ENCODE data around the gene DSCAML1.

The DSCAML1 gene

DNA sequence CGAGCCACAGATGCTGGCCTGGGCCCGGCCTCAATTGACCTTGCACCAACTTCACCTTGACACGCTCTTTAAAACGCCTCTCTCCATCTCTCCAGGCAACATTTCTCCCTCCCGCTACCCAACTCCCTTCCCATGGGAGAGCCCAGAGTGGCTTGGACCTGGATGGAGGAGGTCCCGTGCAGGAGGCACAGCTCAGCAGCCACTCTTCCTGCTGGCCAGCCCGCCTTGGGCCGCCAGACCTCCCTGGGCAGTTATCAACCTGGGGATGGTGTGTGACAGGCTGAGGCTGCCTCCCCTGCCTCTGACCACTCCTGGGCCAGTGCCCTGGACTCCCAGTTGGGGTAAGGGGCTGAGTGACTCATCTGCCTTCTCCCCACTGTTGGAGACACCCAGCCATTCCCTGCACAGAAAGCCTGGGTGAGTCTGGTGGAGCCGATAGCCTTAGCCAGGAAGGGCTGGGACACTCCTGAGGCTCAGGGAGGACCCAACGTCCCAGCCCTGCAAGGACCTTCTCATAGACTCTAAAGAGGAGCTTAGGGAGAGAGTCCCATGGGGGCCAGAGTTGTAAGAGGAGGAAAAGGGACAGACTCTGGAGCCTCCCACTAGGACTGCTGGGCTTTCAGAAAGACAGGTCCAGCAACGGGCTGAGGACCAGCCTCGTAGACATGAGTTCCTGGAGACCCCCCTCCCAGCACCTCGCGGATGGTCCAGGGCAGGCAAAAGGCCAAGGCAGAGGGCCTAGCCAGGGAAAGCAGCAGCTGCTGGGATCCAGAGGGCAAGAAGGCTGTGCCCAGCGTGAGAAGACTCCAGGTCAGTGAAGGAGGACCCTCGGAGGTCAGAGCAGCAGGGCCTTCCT, 337.7 kb downstream of the DSCAML1 start:
- no peak overlapping the region; the same call in 1 of the 2 replicates for H3K4me3 ChIP-seq (ENCODE audit: low read length)
- no peaks in the 10 kb centered on the region for H4K20me1 ChIP-seq (ENCODE audit: insufficient read depth, low read length)

DNA sequence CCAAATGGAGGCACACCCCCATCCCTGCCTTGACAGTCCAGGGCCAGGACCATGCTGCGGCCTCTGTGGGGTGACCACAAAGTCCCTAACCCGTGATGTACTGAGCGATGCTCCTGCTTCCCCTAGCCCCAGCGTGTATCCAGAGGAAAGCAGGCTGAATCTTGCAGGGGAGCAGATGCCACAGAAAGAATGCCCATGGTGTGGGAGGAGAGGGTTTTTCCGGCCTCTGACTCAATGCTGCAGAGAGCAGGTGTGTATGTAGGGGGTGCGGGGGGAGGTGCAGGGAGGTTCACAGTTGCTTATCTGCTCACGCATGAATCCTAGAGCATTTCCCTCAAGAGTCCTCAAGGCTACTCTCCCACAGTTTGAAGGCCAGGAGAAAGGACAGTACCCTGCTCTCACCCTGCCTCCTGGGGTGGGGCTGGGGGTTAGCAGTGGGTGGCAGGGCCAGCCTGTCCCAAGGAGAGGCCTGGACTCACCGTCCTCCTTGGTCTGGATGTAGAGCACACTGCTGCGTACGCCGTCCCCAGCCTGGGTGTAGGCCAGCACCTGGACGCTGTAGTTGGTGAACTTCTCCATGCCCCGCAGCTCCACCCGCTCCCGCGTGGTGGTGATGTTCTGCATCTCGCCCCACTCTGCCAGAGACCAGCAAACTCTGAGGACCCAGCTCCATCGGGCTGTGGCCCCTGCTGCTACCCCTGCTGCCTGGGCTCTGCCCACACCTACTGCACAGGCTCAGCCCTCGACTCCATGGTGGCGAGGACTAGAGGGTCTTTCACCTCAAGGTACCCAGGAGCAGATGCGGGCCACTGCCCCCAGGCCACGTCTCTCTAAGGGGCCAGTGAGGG, 338.5 kb downstream of the DSCAML1 start:
- H3K4me1 ChIP-seq (ENCODE audit: low read length): peaks cover 86% of the 10 kb centered on the region
- H2AFZ ChIP-seq (ENCODE audit: low read depth, low read length): no peak overlapping the region
- H3K4me3 ChIP-seq (ENCODE audit: low read length): peak overlapping the region; percentile 67
- no peaks in the 10 kb centered on the region for H4K20me1 ChIP-seq (ENCODE audit: insufficient read depth, low read length)
- no peaks in the 10 kb centered on the region for H3K27me3 ChIP-seq (ENCODE audit: low read depth, low read length)
- peak overlapping the region; percentile 91 for H3K9ac ChIP-seq (ENCODE audit: low read length)
- no peaks in the 10 kb centered on the region for H3K79me2 ChIP-seq (ENCODE audit: low read length)
- peaks cover 20% of the 10 kb centered on the region for H3K36me3 ChIP-seq (replicated peaks; ENCODE audit: low read depth, low read length)
- H3K27ac ChIP-seq (ENCODE audit: low read length): peak overlapping the region; percentile 94
- TF ChIP-seq CTCF (IDR thresholded peaks at IDR 0.05; ENCODE audit: low read depth, low read length): peak; percentile 36
- no peak for TF ChIP-seq EZH2phosphoT487 (IDR thresholded peaks at IDR 0.05; ENCODE audit: low read depth)
- peaks cover 11% of the 10 kb centered on the region for H3K9me3 ChIP-seq (ENCODE audit: insufficient read depth, low read length)
- peak overlapping the region; percentile 90 for H3K4me2 ChIP-seq (ENCODE audit: low read length)

More for the DNA sequence above, 337.7 kb downstream of the DSCAML1 start:
- H3K4me1 ChIP-seq (ENCODE audit: low read length): peaks cover 95% of the 10 kb centered on the region
- H3K36me3 ChIP-seq (replicated peaks; ENCODE audit: low read depth, low read length): peaks cover 15% of the 10 kb centered on the region
- H3K4me2 ChIP-seq (ENCODE audit: low read length): peak overlapping the region; percentile 90
- H3K27ac ChIP-seq (ENCODE audit: low read length): peak overlapping the region; percentile 94
- H3K27me3 ChIP-seq (ENCODE audit: low read depth, low read length): no peaks in the 10 kb centered on the region
- H3K9ac ChIP-seq (ENCODE audit: low read length): peak overlapping the region; percentile 91
- no peak overlapping the region for H2AFZ ChIP-seq (ENCODE audit: low read depth, low read length)
- TF ChIP-seq EZH2phosphoT487 (IDR thresholded peaks at IDR 0.05; ENCODE audit: low read depth) (no peak), CTCF (IDR thresholded peaks at IDR 0.05; ENCODE audit: low read depth, low read length) (no peak)
- H3K9me3 ChIP-seq (ENCODE audit: insufficient read depth, low read length): peaks cover 9% of the 10 kb centered on the region
- no peaks in the 10 kb centered on the region for H3K79me2 ChIP-seq (ENCODE audit: low read length)

- Histone ChIP-seq H4K20me1 (ENCODE audit: insufficient read depth, low read length) (no peaks in the 10 kb centered on the region), H3K36me3 (replicated peaks; ENCODE audit: low read depth, low read length) (peaks cover 20% of the 10 kb centered on the region), H3K27ac (ENCODE audit: low read length) (peak overlapping the region; percentile 94), H3K79me2 (ENCODE audit: low read length) (no peaks in the 10 kb centered on the region), H3K4me2 (ENCODE audit: low read length) (peak overlapping the region; percentile 90), H3K4me3 (ENCODE audit: low read length) (peak overlapping the region; percentile 67), H3K9me3 (ENCODE audit: insufficient read depth, low read length) (peaks cover 11% of the 10 kb centered on the region), H3K27me3 (ENCODE audit: low read depth, low read length) (no peaks in the 10 kb centered on the region), H3K4me1 (ENCODE audit: low read length) (peaks cover 80% of the 10 kb centered on the region), H2AFZ (ENCODE audit: low read depth, low read length) (no peak overlapping the region), H3K9ac (ENCODE audit: low read length) (peak overlapping the region; percentile 91)
- no peak for TF ChIP-seq CTCF (IDR thresholded peaks at IDR 0.05; ENCODE audit: low read depth, low read length)
- TF ChIP-seq EZH2phosphoT487 (IDR thresholded peaks at IDR 0.05; ENCODE audit: low read depth): no peak
Measured at GRCh38 chr11:117457835-117458234, 339.2 kb downstream of the DSCAML1 start.
